OCI-LY1 (cell line): ENCODE data around the gene MET.

ENCODE experiments used
- H2AFZ ChIP-seq: fragments of 200-600 bp; sonication (generic), shearing (Covaris generic); 2 replicates; pipeline ENCODE4 v1.6.0; 2014; ENCODE audit warnings: antibody characterized with exemption, mild to moderate bottlenecking, low read length
- H3F3A ChIP-seq: fragments of 200-600 bp; sonication (generic), shearing (Covaris generic); 2 replicates; pipeline ENCODE4 v1.6.0; 2014; ENCODE audit warnings: mild to moderate bottlenecking, antibody characterized with exemption, low read length, moderate library complexity; ENCODE audit not compliant: insufficient read depth
- H3K27ac ChIP-seq: fragments of 200-600 bp; sonication (generic); 2 replicates; pipeline ENCODE4 v1.5.1; 2014; ENCODE audit warnings: low read length, mixed run types, mild to moderate bottlenecking, low read depth; ENCODE audit not compliant: poor library complexity, severe bottlenecking
- H3K27me3 ChIP-seq: fragments of 200-600 bp; sonication (generic); 2 replicates; pipeline ENCODE4 v1.6.0; 2014; ENCODE audit warnings: antibody characterized with exemption, mild to moderate bottlenecking, low read length, moderate library complexity; ENCODE audit not compliant: insufficient read depth
- H3K36me3 ChIP-seq: fragments of 200-600 bp; sonication (generic); 2 replicates; pipeline ENCODE4 v1.6.1; 2014; ENCODE audit warnings: mild to moderate bottlenecking, antibody characterized with exemption, low read length, moderate library complexity, mixed read lengths; ENCODE audit not compliant: insufficient read depth
- H3K4me1 ChIP-seq: fragments of 200-600 bp; sonication (generic); 2 replicates; pipeline ENCODE4 v1.5.1; 2014; ENCODE audit warnings: mild to moderate bottlenecking, low read length, moderate library complexity; ENCODE audit not compliant: insufficient read depth, severe bottlenecking
- H3K4me2 ChIP-seq: fragments of 200-600 bp; sonication (generic), shearing (Covaris generic); 2 replicates; pipeline ENCODE4 v1.6.1; 2014; ENCODE audit warnings: low read length
- H3K4me3 ChIP-seq: fragments of 200-600 bp; sonication (generic); 2 replicates; pipeline ENCODE4 v1.5.1; 2014; ENCODE audit warnings: low read length, low read depth, mild to moderate bottlenecking, mixed read lengths; ENCODE audit not compliant: poor library complexity, severe bottlenecking
- H3K79me2 ChIP-seq: fragments of 200-600 bp; shearing (Covaris generic); 2 replicates; pipeline ENCODE4 v1.6.1; 2016; ENCODE audit warnings: mixed run types, low read length, mixed read lengths; ENCODE audit not compliant: insufficient read depth
- H3K9ac ChIP-seq: fragments of 200-600 bp; sonication (generic), shearing (Covaris generic); 2 replicates; pipeline ENCODE4 v1.6.1; 2014; ENCODE audit warnings: mild to moderate bottlenecking, low read length, mixed read lengths
- H3K9me2 ChIP-seq: fragments of 200-600 bp; sonication (generic), shearing (Covaris generic); 2 replicates; pipeline ENCODE4 v1.6.1; 2014; ENCODE audit warnings: low read depth, mild to moderate bottlenecking, low read length, mixed read lengths
- H3K9me3 ChIP-seq: fragments of 200-600 bp; shearing (Covaris generic); 2 replicates; pipeline ENCODE4 v1.6.1; 2014; ENCODE audit warnings: low read length, mixed read lengths
- H4K20me1 ChIP-seq: fragments of 200-600 bp; sonication (generic), shearing (Covaris generic); 2 replicates; pipeline ENCODE4 v1.6.0; 2016; ENCODE audit warnings: mild to moderate bottlenecking, low read length; ENCODE audit not compliant: insufficient read depth
- CTCF ChIP-seq: fragments of 200-600 bp; sonication (generic), shearing (Covaris generic); IDR thresholded peaks from 2 replicates; pipeline ENCODE4 v1.5.1; 2017; ENCODE audit warnings: mild to moderate bottlenecking, antibody characterized with exemption, low read length, moderate library complexity, mixed read lengths
- EZH2 ChIP-seq: fragments of 200-600 bp; sonication (generic), shearing (Covaris generic); IDR thresholded peaks from 2 replicates; pipeline ENCODE4 v1.8.0; 2017; ENCODE audit warnings: borderline replicate concordance, mixed run types, mild to moderate bottlenecking, antibody characterized with exemption, low read length, moderate library complexity, mixed read lengths

MET gene

GRCh38 chr7:116796471-116796870 lies 124.5 kb downstream of the MET start:
- H3K27me3 ChIP-seq = no peaks in the 10 kb centered on the region
- H3K9ac ChIP-seq = no peak overlapping the region
- H4K20me1 ChIP-seq = no peaks in the 10 kb centered on the region
- no peaks in the 10 kb centered on the region for H3F3A ChIP-seq
- no peaks in the 10 kb centered on the region for H3K36me3 ChIP-seq
- no peak for TF ChIP-seq CTCF
- no peak for TF ChIP-seq EZH2
- H3K4me2 ChIP-seq = no peak overlapping the region
- H3K4me1 ChIP-seq = no peaks in the 10 kb centered on the region
- H3K79me2 ChIP-seq = no peaks in the 10 kb centered on the region
- H3K27ac ChIP-seq = no peak overlapping the region
- no peaks in the 10 kb centered on the region for H3K9me2 ChIP-seq
- H3K9me3 ChIP-seq = no peaks in the 10 kb centered on the region
- no peak overlapping the region for H2AFZ ChIP-seq
- no peak overlapping the region for H3K4me3 ChIP-seq

- Histone ChIP-seq H3K79me2 (no peaks in the 10 kb centered on the region), H4K20me1 (no peaks in the 10 kb centered on the region), H3K9me2 (no peaks in the 10 kb centered on the region), H3K36me3 (no peaks in the 10 kb centered on the region), H2AFZ (no peak overlapping the region), H3K4me1 (no peaks in the 10 kb centered on the region), H3K4me2 (no peak overlapping the region), H3K27me3 (no peaks in the 10 kb centered on the region), H3F3A (no peaks in the 10 kb centered on the region), H3K27ac (no peak overlapping the region), H3K9me3 (no peaks in the 10 kb centered on the region), H3K4me3 (no peak overlapping the region), H3K9ac (no peak overlapping the region)
- TF ChIP-seq EZH2 (no peak), CTCF (no peak)
Measured at GRCh38 chr7:116797612-116798011, 125.6 kb downstream of the MET start.

GRCh38 chr7:116798232-116798631 lies 126.2 kb downstream of the MET start:
- H3K9me2 ChIP-seq = no peaks in the 10 kb centered on the region
- no peak for TF ChIP-seq CTCF
- no peak for TF ChIP-seq EZH2
- no peak overlapping the region for H3K27ac ChIP-seq
- H3K4me1 ChIP-seq = no peaks in the 10 kb centered on the region
- H3K79me2 ChIP-seq = no peaks in the 10 kb centered on the region
- no peaks in the 10 kb centered on the region for H4K20me1 ChIP-seq
- no peaks in the 10 kb centered on the region for H3K9me3 ChIP-seq
- no peaks in the 10 kb centered on the region for H3K36me3 ChIP-seq
- H3F3A ChIP-seq = no peaks in the 10 kb centered on the region
- H3K4me2 ChIP-seq = no peak overlapping the region
- H3K4me3 ChIP-seq = no peak overlapping the region
- no peaks in the 10 kb centered on the region for H3K27me3 ChIP-seq
- no peak overlapping the region for H3K9ac ChIP-seq
- no peak overlapping the region for H2AFZ ChIP-seq
